GM18511 (cell line): ENCODE data around the gene CACNA2D3.

Source experiments
- ATAC-seq: cut with Tn5 transposase; IDR thresholded peaks from one replicate; pipeline ENCODE4 v1.9.1; 2021; ENCODE audit warnings: mild to moderate bottlenecking, moderate library complexity; ENCODE audit not compliant: unreplicated experiment

Gene CACNA2D3

DNA sequence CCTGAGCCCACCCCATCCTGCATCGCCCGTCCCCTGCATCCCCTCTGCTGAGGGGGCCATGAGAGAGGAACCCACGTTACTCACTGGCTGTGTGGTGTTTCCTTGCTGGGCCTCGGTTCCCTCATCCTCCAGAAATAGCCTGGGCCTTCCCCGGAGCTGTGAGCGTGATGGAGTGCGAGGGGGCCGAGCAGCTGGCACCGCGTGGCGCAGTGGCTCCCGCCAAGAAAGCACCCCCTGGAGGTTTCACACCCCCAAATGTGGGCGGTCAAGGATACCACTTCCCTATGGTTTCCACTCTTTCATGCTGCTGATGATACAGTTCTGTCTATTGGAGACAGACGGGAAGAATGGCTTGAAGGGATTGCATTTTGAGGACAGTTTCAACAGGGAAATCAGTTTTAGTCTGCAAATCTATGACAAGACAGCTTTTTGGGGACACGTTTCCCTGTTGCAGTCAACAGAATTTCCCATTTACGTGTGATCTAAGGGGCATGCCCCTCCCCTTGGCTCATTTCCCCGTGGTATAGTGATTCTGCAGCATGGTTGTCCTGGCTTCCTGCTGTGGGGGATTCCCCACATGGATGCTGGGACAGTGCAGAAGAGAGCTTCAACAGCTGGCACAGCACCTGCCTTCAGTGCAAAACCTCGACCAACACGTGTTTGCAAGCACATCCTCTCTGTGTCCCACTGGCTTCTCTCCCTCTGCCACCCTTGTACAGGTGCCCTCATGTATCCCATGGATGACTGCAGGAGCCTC is 428.0 kb downstream of the CACNA2D3 start:
- no peak for ATAC-seq

- ATAC-seq = no peak
Measured at GRCh38 chr3:54556630-54557029, 434.3 kb downstream of the CACNA2D3 start.

DNA sequence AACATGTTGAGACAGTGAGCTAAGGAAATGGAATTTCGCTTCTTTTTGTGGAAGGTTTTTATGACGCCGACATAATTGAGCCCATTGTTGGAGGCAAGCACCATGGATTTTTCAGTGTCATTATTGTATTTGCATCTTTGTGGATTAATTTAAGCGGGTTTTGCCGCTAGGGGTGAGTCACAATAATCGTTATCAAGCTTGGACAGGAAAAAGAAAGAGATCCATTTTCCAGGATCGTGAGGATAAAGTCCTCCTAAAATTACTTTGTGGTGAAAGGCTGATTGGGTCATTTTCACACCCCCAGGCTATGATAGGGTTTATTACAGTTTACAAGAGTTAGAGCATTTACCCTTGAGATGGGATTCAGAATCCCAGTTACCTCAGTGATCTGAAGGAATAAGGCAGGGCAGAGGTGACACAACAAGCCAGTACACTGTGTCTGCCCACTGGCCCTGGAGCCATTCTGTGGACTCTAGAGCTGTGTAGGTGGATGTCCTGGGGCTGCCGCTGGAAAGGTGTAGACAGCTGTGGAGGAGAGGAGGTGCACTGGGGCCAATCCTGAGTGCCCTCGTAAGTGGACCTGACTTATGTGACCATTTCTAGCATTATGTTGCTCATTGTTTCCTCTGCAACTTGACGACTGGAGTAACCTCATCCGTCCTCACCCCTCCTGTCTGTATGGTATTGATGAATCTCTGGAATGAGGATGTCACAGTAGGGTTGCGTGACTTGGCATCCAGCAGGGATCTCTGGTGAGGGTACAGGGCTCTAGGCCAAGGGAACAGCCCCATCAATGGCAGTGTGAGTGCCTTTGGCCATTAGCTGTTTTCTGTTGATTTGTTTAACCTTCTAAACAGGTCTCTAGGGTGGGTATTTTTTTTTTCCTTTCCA is 435.4 kb downstream of the CACNA2D3 start:
- ATAC-seq = no peak

GRCh38 chr3:54563501-54564200 is 441.3 kb downstream of the CACNA2D3 start:
- no peak for ATAC-seq

GRCh38 chr3:54564374-54564925 is 442.1 kb downstream of the CACNA2D3 start:
- no peak for ATAC-seq

DNA sequence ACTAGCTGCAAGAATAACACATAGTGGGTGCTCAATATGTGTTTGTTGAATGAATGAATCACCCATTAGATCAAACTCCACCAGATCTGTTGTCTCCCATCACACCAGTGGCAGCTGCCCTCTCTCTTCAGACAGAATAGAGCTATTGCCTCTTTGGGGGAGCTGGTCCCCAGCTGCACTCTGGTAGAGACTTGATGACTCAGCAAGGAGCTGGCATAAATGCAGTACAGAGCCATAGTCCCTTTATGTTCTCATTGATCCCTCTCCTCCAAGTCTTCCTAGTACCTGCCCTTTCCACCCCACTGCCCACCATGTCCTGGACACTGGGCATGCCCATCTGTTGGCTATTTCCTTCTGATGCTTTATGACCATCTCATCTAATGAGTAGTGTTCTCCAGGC is 443.6 kb downstream of the CACNA2D3 start:
- ATAC-seq = no peak

GRCh38 chr3:54567949-54568348 is 445.6 kb downstream of the CACNA2D3 start:
- ATAC-seq = no peak

- no peak for ATAC-seq
Measured at GRCh38 chr3:54570008-54570407, 447.7 kb downstream of the CACNA2D3 start.

DNA sequence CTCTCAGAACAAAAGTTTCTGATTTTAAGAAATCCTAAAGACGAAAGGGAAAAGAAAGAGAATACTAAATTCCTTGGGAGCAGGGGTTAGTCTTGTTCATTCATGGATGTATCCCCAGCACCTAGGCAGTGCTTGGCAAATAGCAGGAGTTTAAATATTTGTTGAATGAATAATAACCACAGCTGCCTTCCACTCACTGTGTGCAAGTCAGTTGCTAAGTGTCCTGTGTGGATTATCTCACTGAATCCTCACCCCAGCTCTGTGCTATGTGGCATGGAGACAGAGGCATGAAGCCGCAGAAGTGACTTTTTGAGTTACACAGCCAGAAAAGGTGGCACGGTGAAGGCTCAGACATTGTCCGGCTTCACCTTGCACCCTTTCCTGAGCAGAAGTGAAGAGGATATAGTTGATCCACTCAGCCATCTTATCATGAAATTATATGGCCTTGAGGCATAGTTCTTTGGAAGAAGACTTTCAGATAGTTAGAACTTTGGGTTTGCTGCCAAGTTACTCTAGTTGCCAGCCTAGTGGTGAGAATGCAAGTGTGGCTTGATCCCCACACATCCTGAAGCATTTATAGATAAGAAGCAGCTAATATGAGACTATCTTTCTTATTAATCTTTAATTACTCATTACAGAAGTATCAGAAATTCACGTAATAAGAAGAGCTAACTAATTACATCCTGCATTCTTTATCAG is 450.0 kb downstream of the CACNA2D3 start:
- ATAC-seq = no peak

DNA sequence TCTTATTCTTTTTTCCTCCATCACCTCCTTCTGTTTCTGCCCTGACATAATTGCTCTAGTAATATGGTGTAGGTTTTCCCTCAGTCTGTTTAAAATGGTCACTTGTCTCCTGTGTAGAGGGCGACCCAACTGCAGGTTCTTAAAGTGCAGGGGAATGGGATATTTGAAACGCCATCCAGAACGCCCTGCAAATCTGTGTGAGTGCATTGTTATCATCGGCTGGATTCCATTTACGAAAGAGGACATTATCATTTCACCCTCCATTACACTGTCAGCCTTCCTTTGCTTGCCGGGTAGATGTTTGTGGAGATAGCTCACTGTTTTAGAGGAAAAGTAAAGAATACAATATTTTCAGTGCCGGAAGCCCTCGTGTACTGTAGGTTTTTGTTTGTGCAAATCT is 451.5 kb downstream of the CACNA2D3 start:
- no peak for ATAC-seq

DNA sequence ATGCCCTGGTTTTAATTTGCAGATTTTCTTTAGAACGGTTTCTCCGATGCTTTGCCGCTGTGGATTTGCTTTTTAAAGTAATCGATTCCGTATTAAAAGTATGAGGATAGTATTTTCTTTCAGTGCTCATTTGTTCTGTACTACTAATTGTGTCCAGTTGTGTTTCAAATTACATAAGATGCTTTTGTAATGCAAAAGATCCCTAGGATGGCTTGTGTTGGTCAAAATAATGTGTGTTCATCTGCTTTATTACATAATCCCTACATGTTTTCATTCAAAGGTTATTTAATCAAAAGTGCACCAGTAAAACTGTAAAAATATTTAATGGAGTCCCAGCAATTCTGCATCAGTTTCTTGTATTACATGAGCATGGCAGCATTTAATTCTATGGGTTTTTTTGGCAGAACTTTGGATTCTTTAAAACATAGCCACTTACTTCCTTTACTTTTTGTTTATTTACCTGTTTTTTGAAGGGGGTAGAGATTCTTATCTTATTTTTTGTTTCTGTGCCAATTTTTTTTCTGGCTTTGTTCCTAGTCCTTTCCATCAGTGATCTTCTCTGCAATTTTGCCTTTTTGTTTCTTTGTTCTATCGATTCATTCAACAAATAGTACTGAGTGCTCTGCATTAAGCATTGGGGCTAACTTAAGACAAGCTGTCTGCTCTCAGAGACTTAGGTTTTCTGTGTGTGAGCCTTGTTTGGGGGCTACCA is 452.7 kb downstream of the CACNA2D3 start:
- no peak for ATAC-seq

GRCh38 chr3:54575618-54575960 is 453.2 kb downstream of the CACNA2D3 start:
- no peak for ATAC-seq

- ATAC-seq = no peak
Measured at GRCh38 chr3:54577313-54577712, 455.0 kb downstream of the CACNA2D3 start.

DNA sequence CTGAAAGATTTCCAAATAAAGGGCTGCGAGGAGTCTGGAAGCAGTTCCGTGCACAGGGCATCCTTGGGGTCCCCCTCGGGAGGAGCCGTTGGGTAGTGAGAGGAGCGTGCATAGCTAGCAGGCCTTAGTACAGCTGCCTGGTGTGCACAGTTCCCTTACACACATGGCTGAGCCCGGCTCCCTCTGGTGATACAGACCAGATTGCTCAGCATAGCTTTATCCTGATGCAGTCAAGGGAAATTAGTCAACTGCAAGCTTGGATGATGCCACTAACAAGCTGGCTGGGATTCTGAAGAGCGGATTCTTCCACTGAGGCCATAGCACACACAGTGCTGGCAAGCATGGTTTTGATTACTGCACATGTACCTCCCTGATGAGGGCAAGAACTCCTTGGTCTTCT is 456.1 kb downstream of the CACNA2D3 start:
- ATAC-seq = no peak

- ATAC-seq = no peak
Measured at GRCh38 chr3:54580453-54580852, 458.1 kb downstream of the CACNA2D3 start.

DNA sequence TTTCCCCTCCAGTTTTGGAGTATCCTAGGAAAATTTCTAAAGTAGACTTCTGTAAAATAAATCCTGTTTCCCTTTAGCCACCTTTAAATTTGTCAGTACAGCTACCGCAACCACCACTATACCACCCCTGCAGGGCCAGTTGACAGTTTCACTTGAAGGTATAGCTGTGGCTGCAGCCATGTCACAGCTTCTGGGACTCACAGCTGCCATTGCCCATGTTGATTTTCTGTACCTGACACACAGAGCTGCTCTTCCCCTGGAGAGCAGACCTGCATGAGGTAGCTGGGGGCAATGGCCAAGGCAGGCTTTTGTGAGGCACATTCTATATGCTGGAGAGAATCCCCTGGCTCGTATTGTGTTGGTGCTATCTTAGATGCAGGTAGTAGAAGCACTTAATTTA is 460.1 kb downstream of the CACNA2D3 start:
- ATAC-seq = no peak

- no peak for ATAC-seq
Measured at GRCh38 chr3:54591157-54591556, 468.8 kb downstream of the CACNA2D3 start.

DNA sequence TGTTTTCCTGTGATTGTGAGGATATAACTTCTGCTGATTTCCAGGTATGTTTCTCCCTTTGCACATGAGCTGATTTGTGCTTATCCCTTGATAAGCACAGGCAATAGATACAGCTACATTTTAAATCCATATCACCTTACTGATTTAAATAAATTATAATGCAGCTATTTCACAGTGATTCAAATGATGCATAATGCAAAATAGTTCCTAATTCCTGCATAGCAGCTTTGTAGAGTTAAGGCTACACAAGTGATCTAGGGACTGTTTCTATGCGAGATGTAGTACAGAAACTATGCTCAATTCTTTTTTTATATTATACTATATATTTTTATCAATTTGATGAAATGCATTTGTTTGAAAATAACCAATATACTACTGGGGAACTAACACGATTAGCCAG is 471.3 kb downstream of the CACNA2D3 start:
- no peak for ATAC-seq

DNA sequence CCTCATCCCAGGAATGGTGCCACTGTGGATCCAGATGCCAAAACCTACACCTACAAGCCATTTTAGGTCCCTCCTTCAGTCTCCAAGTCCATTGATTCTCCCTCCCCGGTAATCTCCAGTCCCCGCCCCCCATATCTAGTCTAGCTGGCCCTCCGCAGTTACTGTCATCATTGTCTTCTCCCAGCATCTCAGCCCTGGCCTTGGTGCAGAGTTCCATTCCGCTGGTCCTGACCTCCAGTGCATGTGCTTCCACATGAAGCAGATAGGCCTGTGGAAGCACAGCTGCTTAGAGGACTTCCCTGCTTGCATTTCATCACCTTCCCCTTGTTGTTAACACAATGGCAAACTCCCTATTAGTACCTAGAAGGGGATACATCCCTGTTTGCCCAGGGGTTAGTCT is 473.7 kb downstream of the CACNA2D3 start:
- no peak for ATAC-seq

DNA sequence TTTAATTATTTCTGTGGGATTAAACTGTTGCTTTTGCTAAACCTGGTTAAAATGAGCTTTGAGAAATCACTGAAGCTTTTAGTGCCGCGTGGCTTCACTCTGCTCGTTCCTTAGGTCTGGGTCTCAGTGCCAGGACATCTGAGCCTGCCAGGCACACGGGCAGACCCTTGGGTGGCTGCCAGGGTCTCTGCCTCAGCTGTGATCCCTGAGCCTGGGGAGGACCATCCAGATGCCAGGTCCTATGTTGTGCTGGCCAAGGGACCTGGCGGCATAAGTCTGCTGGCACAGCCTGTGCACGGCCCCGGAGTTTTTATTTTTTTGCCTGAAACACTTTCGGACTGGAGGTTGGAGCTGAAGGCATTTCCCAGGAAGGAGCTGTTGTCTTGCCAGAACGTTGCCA is 477.4 kb downstream of the CACNA2D3 start:
- no peak for ATAC-seq
